Neural cell (in vitro differentiated cells): ENCODE measurements around the gene ARHGEF17. TPM values are rescaled to one million over a fixed set of nuclear protein-coding genes. Genes with fewer than 3 reads are reported as not detected.

Experiments used
- H2AFZ ChIP-seq: fragments of 200-600, 300-800 bp; sonication (generic), shearing (Covaris generic); 2 replicates; pipeline ENCODE4 v1.6.0; 2014; ENCODE audit warnings: low read depth, mild to moderate bottlenecking, antibody characterized with exemption, low read length, moderate library complexity
- H3F3A ChIP-seq: fragments of 200-600 bp; shearing (Covaris generic); 2 replicates; pipeline ENCODE4 v1.6.1; 2016; ENCODE audit warnings: mild to moderate bottlenecking, moderate library complexity, mixed read lengths, antibody characterized with exemption, low read length; ENCODE audit not compliant: insufficient read depth, poor library complexity, severe bottlenecking
- H3K27ac ChIP-seq: fragments of 200-600, 300-800 bp; sonication (generic), shearing (Covaris generic); 2 replicates; pipeline ENCODE4 v1.5.1; 2014; ENCODE audit warnings: mild to moderate bottlenecking, low read length, moderate library complexity
- H3K27me3 ChIP-seq: fragments of 300-800, 200-600 bp; sonication (generic), shearing (Covaris generic); 2 replicates; pipeline ENCODE4 v1.6.0; 2014; ENCODE audit warnings: mild to moderate bottlenecking, low read depth, low read length, moderate library complexity; ENCODE audit not compliant: insufficient read depth
- H3K36me3 ChIP-seq: fragments of 300-800, 200-600 bp; sonication (generic), shearing (Covaris generic); 2 replicates; pipeline ENCODE4 v1.5.1; 2014; ENCODE audit warnings: mild to moderate bottlenecking, antibody characterized with exemption, low read length, moderate library complexity; ENCODE audit not compliant: insufficient read depth
- H3K4me2 ChIP-seq: fragments of 300-800, 200-600 bp; sonication (generic), shearing (Covaris generic); 2 replicates; pipeline ENCODE4 v1.6.0; 2014; ENCODE audit warnings: mild to moderate bottlenecking, low read length
- H3K4me3 ChIP-seq: fragments of 300-800, 200-600 bp; sonication (generic), shearing (Covaris generic); 2 replicates; pipeline ENCODE4 v1.5.1; 2014; ENCODE audit warnings: mild to moderate bottlenecking, low read length, moderate library complexity
- H3K79me2 ChIP-seq: fragments of 200-600 bp; shearing (Covaris generic); replicated peaks from 2 replicates; pipeline ENCODE4 v1.6.0; 2014; ENCODE audit warnings: mild to moderate bottlenecking, low read length, moderate library complexity; ENCODE audit not compliant: insufficient read depth
- H3K9ac ChIP-seq: fragments of 300-800, 200-600 bp; sonication (generic), shearing (Covaris generic); 2 replicates; pipeline ENCODE4 v1.6.1; 2016; ENCODE audit warnings: mild to moderate bottlenecking, low read length, mixed read lengths
- H3K9me2 ChIP-seq: fragments of 200-600 bp; shearing (Covaris generic); 2 replicates; pipeline ENCODE4 v1.6.1; 2016; ENCODE audit warnings: mild to moderate bottlenecking, low read length, mixed read lengths; ENCODE audit not compliant: insufficient read depth
- H3K9me3 ChIP-seq: fragments of 200-600, 300-800 bp; sonication (generic), shearing (Covaris generic); 2 replicates; pipeline ENCODE4 v1.6.1; 2016; ENCODE audit warnings: mild to moderate bottlenecking, mixed run types, low read length, moderate library complexity, mixed read lengths
- H4K20me1 ChIP-seq: fragments of 200-600 bp; shearing (Covaris generic); 2 replicates; pipeline ENCODE4 v1.6.1; 2016; ENCODE audit warnings: mild to moderate bottlenecking, mixed run types; ENCODE audit not compliant: insufficient read depth
- CTCF ChIP-seq: fragments of 450-650 bp; IDR thresholded peaks from 2 replicates; pipeline ENCODE4 v1.5.1; 2014; ENCODE audit warnings: antibody characterized with exemption, mild to moderate bottlenecking, moderate library complexity; ENCODE audit not compliant: poor library complexity, severe bottlenecking
- EP300 ChIP-seq: fragments of 450-650 bp; conservative IDR thresholded peaks from 2 replicates; pipeline ENCODE4 v1.6.1; 2014; ENCODE audit warnings: antibody characterized with exemption, mild to moderate bottlenecking, moderate library complexity; ENCODE audit not compliant: poor library complexity, severe bottlenecking
- EZH2 ChIP-seq: fragments of 200-600, 300-800 bp; shearing (Covaris generic), sonication (generic); IDR thresholded peaks from 2 replicates; pipeline ENCODE4 v1.6.1; 2014; ENCODE audit warnings: antibody characterized with exemption, low read length, borderline replicate concordance, mild to moderate bottlenecking; ENCODE audit not compliant: insufficient read depth, poor library complexity, severe bottlenecking
- MXI1 ChIP-seq: fragments of 450-650 bp; conservative IDR thresholded peaks from 2 replicates; pipeline ENCODE4 v1.6.1; 2014; ENCODE audit warnings: antibody characterized with exemption, mild to moderate bottlenecking; ENCODE audit not compliant: poor library complexity, severe bottlenecking
- POLR2AphosphoS5 ChIP-seq: IDR thresholded peaks from 2 replicates; pipeline ENCODE4 v1.6.1; 2012
- RAD21 ChIP-seq: fragments of 450-650 bp; conservative IDR thresholded peaks from 2 replicates; pipeline ENCODE4 v1.6.1; 2014; ENCODE audit warnings: antibody characterized with exemption, mild to moderate bottlenecking, moderate library complexity
- SMC3 ChIP-seq: fragments of 450-650 bp; conservative IDR thresholded peaks from 2 replicates; pipeline ENCODE4 v1.6.1; 2014; ENCODE audit warnings: antibody characterized with exemption, mild to moderate bottlenecking, moderate library complexity; ENCODE audit not compliant: poor library complexity
- TAF1 ChIP-seq: IDR thresholded peaks from 2 replicates; pipeline ENCODE4 v1.6.1; 2012; ENCODE audit warnings: low read depth
- polyA plus RNA-seq: library from polyadenylated mRNA; depleted of rRNA; stranded (reverse); fragments of >200 nt; gene quantifications from 2 replicates; pipeline ENCODE4 v1.2.3, GENCODE V29; 2014
- TF ChIP-seq, protein P1 (sequence below): IDR thresholded peaks from 2 replicates; pipeline ENCODE4 v1.6.1; 2012; ENCODE audit warnings: borderline replicate concordance

Gene ARHGEF17
- polyA plus RNA-seq, 1 donor from 2014 or later: 7.9 TPM

- no peaks in the 10 kb centered on the region for H3K36me3 ChIP-seq
- no peak overlapping the region for H3K9ac ChIP-seq
Observed at GRCh38 chr11:73294604-73295003, 13.5 kb upstream of the ARHGEF17 start.

GRCh38 chr11:73295241-73295995 is 12.7 kb upstream of the ARHGEF17 start:
- Histone ChIP-seq H3K9ac (no peak overlapping the region), H3K9me3 (no peaks in the 10 kb centered on the region), H3K4me3 (no peak overlapping the region), H3K4me2 (no peak overlapping the region), H3K9me2 (no peaks in the 10 kb centered on the region), H3K36me3 (no peaks in the 10 kb centered on the region), H3K79me2 (no peaks in the 10 kb centered on the region), H4K20me1 (no peaks in the 10 kb centered on the region), H3K27ac (no peak overlapping the region), H3K27me3 (no peaks in the 10 kb centered on the region), H3F3A (no peaks in the 10 kb centered on the region), H2AFZ (no peak overlapping the region)
- no peak for TF ChIP-seq SMC3
- peak; percentile 54 for TF ChIP-seq CTCF

More at GRCh38 chr11:73294604-73295003, 13.5 kb upstream of the ARHGEF17 start:
- H3K79me2 ChIP-seq: no peaks in the 10 kb centered on the region
- no peak overlapping the region for H3K27ac ChIP-seq
- no peaks in the 10 kb centered on the region for H3K9me2 ChIP-seq
- no peak overlapping the region for H2AFZ ChIP-seq
- H3K9me3 ChIP-seq: no peaks in the 10 kb centered on the region
- H3K4me2 ChIP-seq: no peak overlapping the region
- no peaks in the 10 kb centered on the region for H3F3A ChIP-seq
- H4K20me1 ChIP-seq: no peaks in the 10 kb centered on the region
- no peak overlapping the region for H3K4me3 ChIP-seq
- no peaks in the 10 kb centered on the region for H3K27me3 ChIP-seq
- TF ChIP-seq SMC3 (no peak), CTCF (no peak), TAF1 (no peak)
- TF ChIP-seq, protein P1, sequence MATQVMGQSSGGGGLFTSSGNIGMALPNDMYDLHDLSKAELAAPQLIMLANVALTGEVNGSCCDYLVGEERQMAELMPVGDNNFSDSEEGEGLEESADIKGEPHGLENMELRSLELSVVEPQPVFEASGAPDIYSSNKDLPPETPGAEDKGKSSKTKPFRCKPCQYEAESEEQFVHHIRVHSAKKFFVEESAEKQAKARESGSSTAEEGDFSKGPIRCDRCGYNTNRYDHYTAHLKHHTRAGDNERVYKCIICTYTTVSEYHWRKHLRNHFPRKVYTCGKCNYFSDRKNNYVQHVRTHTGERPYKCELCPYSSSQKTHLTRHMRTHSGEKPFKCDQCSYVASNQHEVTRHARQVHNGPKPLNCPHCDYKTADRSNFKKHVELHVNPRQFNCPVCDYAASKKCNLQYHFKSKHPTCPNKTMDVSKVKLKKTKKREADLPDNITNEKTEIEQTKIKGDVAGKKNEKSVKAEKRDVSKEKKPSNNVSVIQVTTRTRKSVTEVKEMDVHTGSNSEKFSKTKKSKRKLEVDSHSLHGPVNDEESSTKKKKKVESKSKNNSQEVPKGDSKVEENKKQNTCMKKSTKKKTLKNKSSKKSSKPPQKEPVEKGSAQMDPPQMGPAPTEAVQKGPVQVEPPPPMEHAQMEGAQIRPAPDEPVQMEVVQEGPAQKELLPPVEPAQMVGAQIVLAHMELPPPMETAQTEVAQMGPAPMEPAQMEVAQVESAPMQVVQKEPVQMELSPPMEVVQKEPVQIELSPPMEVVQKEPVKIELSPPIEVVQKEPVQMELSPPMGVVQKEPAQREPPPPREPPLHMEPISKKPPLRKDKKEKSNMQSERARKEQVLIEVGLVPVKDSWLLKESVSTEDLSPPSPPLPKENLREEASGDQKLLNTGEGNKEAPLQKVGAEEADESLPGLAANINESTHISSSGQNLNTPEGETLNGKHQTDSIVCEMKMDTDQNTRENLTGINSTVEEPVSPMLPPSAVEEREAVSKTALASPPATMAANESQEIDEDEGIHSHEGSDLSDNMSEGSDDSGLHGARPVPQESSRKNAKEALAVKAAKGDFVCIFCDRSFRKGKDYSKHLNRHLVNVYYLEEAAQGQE: no peak

GRCh38 chr11:73295996-73296318 is 12.1 kb upstream of the ARHGEF17 start:
- Histone ChIP-seq H3K79me2 (no peaks in the 10 kb centered on the region), H3K9ac (no peak overlapping the region), H2AFZ (no peak overlapping the region), H3K4me3 (no peak overlapping the region), H4K20me1 (no peaks in the 10 kb centered on the region), H3K36me3 (no peaks in the 10 kb centered on the region), H3K27ac (no peak overlapping the region), H3K27me3 (no peaks in the 10 kb centered on the region), H3K9me2 (no peaks in the 10 kb centered on the region), H3F3A (no peaks in the 10 kb centered on the region), H3K4me2 (no peak overlapping the region), H3K9me3 (no peaks in the 10 kb centered on the region)
- TF ChIP-seq TAF1: no peak
- no peak for TF ChIP-seq EP300
- no peak for TF ChIP-seq MXI1
- no peak for TF ChIP-seq POLR2AphosphoS5
- no peak for TF ChIP-seq CTCF
- no peak for TF ChIP-seq EZH2
- TF ChIP-seq SMC3: no peak
- no peak for TF ChIP-seq RAD21
